GM12878 (cell line): ENCODE measurements around the gene PLPPR2. TPM values are rescaled to one million over a fixed set of nuclear protein-coding genes. Genes with fewer than 3 reads are reported as not detected.
A peak's percentile ranks its signal among the peaks of the same experiment; 100 is the strongest.

ENCODE experiments used
- ATF7 ChIP-seq: fragments of 450-650 bp; IDR thresholded peaks from 2 replicates; pipeline ENCODE4 v1.6.1; 2016; ENCODE audit warnings: low read depth, mild to moderate bottlenecking
- JUND ChIP-seq: IDR thresholded peaks from 2 replicates; pipeline ENCODE4 v1.6.1; 2012; ENCODE audit warnings: low read depth, mild to moderate bottlenecking, low read length, improper control_type of control experiment, moderate library complexity
- LARP7 ChIP-seq: fragments of 450-650 bp; IDR thresholded peaks from 2 replicates; pipeline ENCODE4 v1.6.1; 2017; ENCODE audit warnings: mild to moderate bottlenecking
- MTA2 ChIP-seq: fragments of 450-650 bp; IDR thresholded peaks from 2 replicates; pipeline ENCODE4 v1.6.1; 2016; ENCODE audit warnings: low read depth, mild to moderate bottlenecking, moderate library complexity
- MYB ChIP-seq: fragments of 150-350 bp; IDR thresholded peaks from 2 replicates; pipeline ENCODE4 v1.6.1; 2014; ENCODE audit warnings: mild to moderate bottlenecking, low read depth, low read length, borderline replicate concordance
- PAX5 ChIP-seq: IDR thresholded peaks from 2 replicates; pipeline ENCODE4 v1.6.1; 2011; ENCODE audit warnings: low read depth, low read length, borderline replicate concordance
- RCOR1 ChIP-seq: conservative IDR thresholded peaks from 2 replicates; pipeline ENCODE4 v1.6.1; 2012; ENCODE audit warnings: low read depth, low read length, improper control_type of control experiment
- RELA ChIP-seq: fragments of 450-650 bp; IDR thresholded peaks from 2 replicates; pipeline ENCODE4 v1.8.0; 2014; ENCODE audit warnings: borderline replicate concordance; ENCODE audit not compliant: partially characterized antibody
- SMAD1 ChIP-seq: fragments of 450-650 bp; IDR thresholded peaks from 2 replicates; pipeline ENCODE4 v1.6.1; 2018; ENCODE audit warnings: mild to moderate bottlenecking, low read depth; ENCODE audit not compliant: partially characterized antibody
- polyA plus RNA-seq, 11 experiments: library from polyadenylated mRNA; depleted of rRNA in 4 of 11; unstranded in 6 of 11; stranded (reverse) in 5 of 11; fragments of >200 nt; fragmentation: Nextera tagmentation in 4 of 11; fragmentation: Illumina TruSeq in 1 of 11; extraction: Ambion mirVana in 4 of 11; extraction: Trizol in 1 of 11; gene quantifications; 1 replicate in 1 of 11; 2 replicates in 10 of 11; pipeline versions ENCODE4 v1.2.1 to v1.2.3, GENCODE V29; 2011 to 2016; ENCODE audit warnings: inconsistent platforms in 2 of 11, missing spikeins in 2 of 11, low read depth in 1 of 11
- total RNA-seq, 4 experiments: library from RNA; depleted of rRNA in 3 of 4; stranded (reverse); fragments of >200 nt in 3 of 4; fragmentation: Illumina TruSeq in 1 of 4; extraction: Trizol in 1 of 4; gene quantifications; 2 replicates each; pipeline versions ENCODE4 v1.2.1 to v1.2.3, GENCODE V29; 2013 to 2021
- TF ChIP-seq, protein P1 (sequence below), 3 experiments: IDR thresholded peaks in 2 of 3; conservative IDR thresholded peaks in 1 of 3; 2 replicates each; pipeline ENCODE4 v1.5.1; 2011; ENCODE audit warnings: low read depth in 3 of 3, low read length in 3 of 3, mild to moderate bottlenecking in 3 of 3, control low read depth in 2 of 3, moderate library complexity in 2 of 3, inconsistent platforms in 1 of 3, mixed read lengths in 1 of 3; ENCODE audit not compliant: control insufficient read depth in 2 of 3, insufficient read depth in 1 of 3; ENCODE audit errors: extremely low read depth in 1 of 3
- TF ChIP-seq, protein P2 (sequence below): IDR thresholded peaks from 2 replicates; pipeline ENCODE4 v1.6.1; 2012; ENCODE audit warnings: mild to moderate bottlenecking, low read depth, low read length
- TF ChIP-seq, protein P3 (sequence below): fragments of 450-650 bp; conservative IDR thresholded peaks from 2 replicates; pipeline ENCODE4 v1.6.1; 2017; ENCODE audit warnings: mild to moderate bottlenecking, moderate library complexity
- TF ChIP-seq, protein P4 (sequence below): fragments of 150-350 bp; IDR thresholded peaks from 2 replicates; pipeline ENCODE4 v1.6.1; 2016; ENCODE audit warnings: low read depth, low read length

PLPPR2 gene
- total and polyA plus RNA-seq, 10 of the 15 experiments (the other 5 are each of a cell fraction or from before 2014, with no cell fraction given) = 0.09 to 2.8 (median 0.70) TPM

DNA sequence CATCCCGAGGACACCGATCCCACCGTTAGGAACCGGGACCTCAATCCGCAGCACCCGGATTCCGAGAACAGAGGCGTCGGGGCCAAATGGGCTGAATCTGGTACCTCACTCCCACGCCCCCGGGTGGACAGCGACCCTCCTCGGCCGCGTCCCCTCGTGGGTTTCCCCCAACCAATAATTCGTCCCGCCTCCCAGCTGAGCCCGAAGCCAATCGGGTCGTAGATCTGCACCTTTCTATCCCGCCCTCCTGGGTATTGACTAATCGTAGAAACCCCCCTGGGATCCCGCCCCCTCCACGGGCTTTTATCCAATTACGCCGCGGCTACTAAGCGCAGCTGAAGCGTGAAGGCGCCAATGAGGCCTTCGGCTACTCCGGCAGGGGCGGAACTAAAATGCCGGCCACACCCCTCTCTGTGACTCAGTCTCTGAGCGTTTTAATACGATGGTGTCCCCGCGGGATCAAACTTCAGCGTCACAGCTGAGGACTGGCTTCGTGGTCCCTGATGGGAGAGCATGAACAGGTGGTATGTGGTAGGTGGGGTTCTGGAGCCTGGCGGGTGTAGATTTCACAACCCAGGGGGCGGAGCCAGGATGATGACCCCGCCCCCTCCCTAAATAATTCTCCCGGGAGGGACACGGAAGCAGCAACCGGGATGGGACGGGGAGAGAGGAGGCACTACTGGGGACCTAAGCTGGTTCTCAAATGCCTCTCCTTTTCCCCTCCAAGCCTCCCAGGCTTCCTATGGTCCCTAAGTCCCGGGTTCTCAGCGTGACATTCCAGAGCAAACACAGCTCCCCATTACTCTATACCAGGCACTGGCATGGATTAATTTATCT is 8.9 kb upstream of the PLPPR2 start, which contains the start of the genes CCDC159 and TMEM205 (continued):
- TF ChIP-seq, protein P1, sequence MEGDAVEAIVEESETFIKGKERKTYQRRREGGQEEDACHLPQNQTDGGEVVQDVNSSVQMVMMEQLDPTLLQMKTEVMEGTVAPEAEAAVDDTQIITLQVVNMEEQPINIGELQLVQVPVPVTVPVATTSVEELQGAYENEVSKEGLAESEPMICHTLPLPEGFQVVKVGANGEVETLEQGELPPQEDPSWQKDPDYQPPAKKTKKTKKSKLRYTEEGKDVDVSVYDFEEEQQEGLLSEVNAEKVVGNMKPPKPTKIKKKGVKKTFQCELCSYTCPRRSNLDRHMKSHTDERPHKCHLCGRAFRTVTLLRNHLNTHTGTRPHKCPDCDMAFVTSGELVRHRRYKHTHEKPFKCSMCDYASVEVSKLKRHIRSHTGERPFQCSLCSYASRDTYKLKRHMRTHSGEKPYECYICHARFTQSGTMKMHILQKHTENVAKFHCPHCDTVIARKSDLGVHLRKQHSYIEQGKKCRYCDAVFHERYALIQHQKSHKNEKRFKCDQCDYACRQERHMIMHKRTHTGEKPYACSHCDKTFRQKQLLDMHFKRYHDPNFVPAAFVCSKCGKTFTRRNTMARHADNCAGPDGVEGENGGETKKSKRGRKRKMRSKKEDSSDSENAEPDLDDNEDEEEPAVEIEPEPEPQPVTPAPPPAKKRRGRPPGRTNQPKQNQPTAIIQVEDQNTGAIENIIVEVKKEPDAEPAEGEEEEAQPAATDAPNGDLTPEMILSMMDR (IDR thresholded peaks at IDR 0.05 in 2 of 3, conservative IDR thresholded peaks at IDR 0.05 in 1 of 3; ENCODE audit: control insufficient read depth in 2 of 3, extremely low read depth in 1 of 3, insufficient read depth in 1 of 3, low read depth in 3 of 3, low read length in 3 of 3) = peak in 2 of 3 experiments; percentile 20 to 21; a peak in 2 of 6 replicates
- no peak for TF ChIP-seq SMAD1
- TF ChIP-seq, protein P2, sequence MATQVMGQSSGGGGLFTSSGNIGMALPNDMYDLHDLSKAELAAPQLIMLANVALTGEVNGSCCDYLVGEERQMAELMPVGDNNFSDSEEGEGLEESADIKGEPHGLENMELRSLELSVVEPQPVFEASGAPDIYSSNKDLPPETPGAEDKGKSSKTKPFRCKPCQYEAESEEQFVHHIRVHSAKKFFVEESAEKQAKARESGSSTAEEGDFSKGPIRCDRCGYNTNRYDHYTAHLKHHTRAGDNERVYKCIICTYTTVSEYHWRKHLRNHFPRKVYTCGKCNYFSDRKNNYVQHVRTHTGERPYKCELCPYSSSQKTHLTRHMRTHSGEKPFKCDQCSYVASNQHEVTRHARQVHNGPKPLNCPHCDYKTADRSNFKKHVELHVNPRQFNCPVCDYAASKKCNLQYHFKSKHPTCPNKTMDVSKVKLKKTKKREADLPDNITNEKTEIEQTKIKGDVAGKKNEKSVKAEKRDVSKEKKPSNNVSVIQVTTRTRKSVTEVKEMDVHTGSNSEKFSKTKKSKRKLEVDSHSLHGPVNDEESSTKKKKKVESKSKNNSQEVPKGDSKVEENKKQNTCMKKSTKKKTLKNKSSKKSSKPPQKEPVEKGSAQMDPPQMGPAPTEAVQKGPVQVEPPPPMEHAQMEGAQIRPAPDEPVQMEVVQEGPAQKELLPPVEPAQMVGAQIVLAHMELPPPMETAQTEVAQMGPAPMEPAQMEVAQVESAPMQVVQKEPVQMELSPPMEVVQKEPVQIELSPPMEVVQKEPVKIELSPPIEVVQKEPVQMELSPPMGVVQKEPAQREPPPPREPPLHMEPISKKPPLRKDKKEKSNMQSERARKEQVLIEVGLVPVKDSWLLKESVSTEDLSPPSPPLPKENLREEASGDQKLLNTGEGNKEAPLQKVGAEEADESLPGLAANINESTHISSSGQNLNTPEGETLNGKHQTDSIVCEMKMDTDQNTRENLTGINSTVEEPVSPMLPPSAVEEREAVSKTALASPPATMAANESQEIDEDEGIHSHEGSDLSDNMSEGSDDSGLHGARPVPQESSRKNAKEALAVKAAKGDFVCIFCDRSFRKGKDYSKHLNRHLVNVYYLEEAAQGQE = peak; percentile 44; the same call in 1 of the 2 replicates
- peak; percentile 80 for TF ChIP-seq RELA
- TF ChIP-seq, protein P3, sequence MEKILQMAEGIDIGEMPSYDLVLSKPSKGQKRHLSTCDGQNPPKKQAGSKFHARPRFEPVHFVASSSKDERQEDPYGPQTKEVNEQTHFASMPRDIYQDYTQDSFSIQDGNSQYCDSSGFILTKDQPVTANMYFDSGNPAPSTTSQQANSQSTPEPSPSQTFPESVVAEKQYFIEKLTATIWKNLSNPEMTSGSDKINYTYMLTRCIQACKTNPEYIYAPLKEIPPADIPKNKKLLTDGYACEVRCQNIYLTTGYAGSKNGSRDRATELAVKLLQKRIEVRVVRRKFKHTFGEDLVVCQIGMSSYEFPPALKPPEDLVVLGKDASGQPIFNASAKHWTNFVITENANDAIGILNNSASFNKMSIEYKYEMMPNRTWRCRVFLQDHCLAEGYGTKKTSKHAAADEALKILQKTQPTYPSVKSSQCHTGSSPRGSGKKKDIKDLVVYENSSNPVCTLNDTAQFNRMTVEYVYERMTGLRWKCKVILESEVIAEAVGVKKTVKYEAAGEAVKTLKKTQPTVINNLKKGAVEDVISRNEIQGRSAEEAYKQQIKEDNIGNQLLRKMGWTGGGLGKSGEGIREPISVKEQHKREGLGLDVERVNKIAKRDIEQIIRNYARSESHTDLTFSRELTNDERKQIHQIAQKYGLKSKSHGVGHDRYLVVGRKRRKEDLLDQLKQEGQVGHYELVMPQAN = no peak; the same call in 1 of the 2 replicates
- TF ChIP-seq MTA2 = peak; percentile 24; the same call in 1 of the 2 replicates
- TF ChIP-seq RCOR1 = no peak
- peak; percentile 60; the same call in 1 of the 2 replicates for TF ChIP-seq PAX5
- TF ChIP-seq LARP7 = 0 out of 2 replicates have a peak, but pooled peaks have one; percentile 24
- TF ChIP-seq, protein P4, sequence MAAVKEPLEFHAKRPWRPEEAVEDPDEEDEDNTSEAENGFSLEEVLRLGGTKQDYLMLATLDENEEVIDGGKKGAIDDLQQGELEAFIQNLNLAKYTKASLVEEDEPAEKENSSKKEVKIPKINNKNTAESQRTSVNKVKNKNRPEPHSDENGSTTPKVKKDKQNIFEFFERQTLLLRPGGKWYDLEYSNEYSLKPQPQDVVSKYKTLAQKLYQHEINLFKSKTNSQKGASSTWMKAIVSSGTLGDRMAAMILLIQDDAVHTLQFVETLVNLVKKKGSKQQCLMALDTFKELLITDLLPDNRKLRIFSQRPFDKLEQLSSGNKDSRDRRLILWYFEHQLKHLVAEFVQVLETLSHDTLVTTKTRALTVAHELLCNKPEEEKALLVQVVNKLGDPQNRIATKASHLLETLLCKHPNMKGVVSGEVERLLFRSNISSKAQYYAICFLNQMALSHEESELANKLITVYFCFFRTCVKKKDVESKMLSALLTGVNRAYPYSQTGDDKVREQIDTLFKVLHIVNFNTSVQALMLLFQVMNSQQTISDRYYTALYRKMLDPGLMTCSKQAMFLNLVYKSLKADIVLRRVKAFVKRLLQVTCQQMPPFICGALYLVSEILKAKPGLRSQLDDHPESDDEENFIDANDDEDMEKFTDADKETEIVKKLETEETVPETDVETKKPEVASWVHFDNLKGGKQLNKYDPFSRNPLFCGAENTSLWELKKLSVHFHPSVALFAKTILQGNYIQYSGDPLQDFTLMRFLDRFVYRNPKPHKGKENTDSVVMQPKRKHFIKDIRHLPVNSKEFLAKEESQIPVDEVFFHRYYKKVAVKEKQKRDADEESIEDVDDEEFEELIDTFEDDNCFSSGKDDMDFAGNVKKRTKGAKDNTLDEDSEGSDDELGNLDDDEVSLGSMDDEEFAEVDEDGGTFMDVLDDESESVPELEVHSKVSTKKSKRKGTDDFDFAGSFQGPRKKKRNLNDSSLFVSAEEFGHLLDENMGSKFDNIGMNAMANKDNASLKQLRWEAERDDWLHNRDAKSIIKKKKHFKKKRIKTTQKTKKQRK = peak; percentile 94
- TF ChIP-seq JUND = 0 out of 2 replicates have a peak, but pooled peaks have one; percentile 41
- TF ChIP-seq MYB = no peak
- TF ChIP-seq ATF7 = peak; percentile 56; the same call in 1 of the 2 replicates
